Hepatocyte (in vitro differentiated cells): ENCODE results near the gene ZFPL1. TPM values are rescaled to one million over a fixed set of nuclear protein-coding genes. Genes with fewer than 3 reads are reported as not detected.

ENCODE experiments used
- DNase-seq: peaks from one replicate; pipeline ENCODE4 v3.0.0-alpha.2; 2016; ENCODE audit warnings: low spot score
- H2AFZ ChIP-seq: fragments of 200-600 bp; sonication (generic); 2 replicates; pipeline ENCODE4 v1.6.0; 2016; ENCODE audit warnings: antibody characterized with exemption, mild to moderate bottlenecking
- H3K27ac ChIP-seq: fragments of 200-600 bp; sonication (generic); 2 replicates; pipeline ENCODE4 v1.5.1; 2016; ENCODE audit warnings: mild to moderate bottlenecking
- H3K27me3 ChIP-seq: fragments of 200-600 bp; sonication (generic); 2 replicates; pipeline ENCODE4 v1.6.1; 2016
- H3K36me3 ChIP-seq: fragments of 200-600 bp; sonication (generic); replicated peaks from 2 replicates; pipeline ENCODE4 v1.5.1; 2016; ENCODE audit warnings: low read depth; ENCODE audit not compliant: insufficient read depth
- H3K4me1 ChIP-seq: fragments of 200-600 bp; sonication (generic); 2 replicates; pipeline ENCODE4 v1.5.1; 2016; ENCODE audit warnings: mild to moderate bottlenecking, moderate library complexity; ENCODE audit not compliant: insufficient read depth
- H3K4me2 ChIP-seq: fragments of 200-600 bp; sonication (generic); 2 replicates; pipeline ENCODE4 v1.6.0; 2016
- H3K4me3 ChIP-seq: fragments of 200-600 bp; sonication (generic); 2 replicates; pipeline ENCODE4 v1.5.1; 2016; ENCODE audit warnings: mild to moderate bottlenecking
- H3K79me2 ChIP-seq: fragments of 200-600 bp; sonication (generic); 2 replicates; pipeline ENCODE4 v1.6.0; 2017; ENCODE audit warnings: mild to moderate bottlenecking
- H3K9me2 ChIP-seq: fragments of 200-600 bp; sonication (generic); replicated peaks from 2 replicates; pipeline ENCODE4 v1.6.0; 2017; ENCODE audit warnings: mild to moderate bottlenecking; ENCODE audit not compliant: insufficient read depth
- H3K9me3 ChIP-seq: fragments of 200-600 bp; sonication (generic); 2 replicates; pipeline ENCODE4 v1.5.1; 2016; ENCODE audit warnings: low read depth, mild to moderate bottlenecking
- H4K20me1 ChIP-seq: fragments of 200-600 bp; sonication (generic); 2 replicates; pipeline ENCODE4 v1.6.0; 2016; ENCODE audit warnings: mild to moderate bottlenecking; ENCODE audit not compliant: insufficient read depth, poor library complexity, severe bottlenecking
- EZH2 ChIP-seq: fragments of 200-600 bp; sonication (generic); IDR thresholded peaks from 2 replicates; pipeline ENCODE4 v1.6.1; 2016; ENCODE audit warnings: antibody characterized with exemption, mild to moderate bottlenecking, borderline replicate concordance
- EZH2phosphoT487 ChIP-seq: fragments of 200-600 bp; sonication (generic); IDR thresholded peaks from one replicate; pipeline ENCODE4 v1.6.1; 2018; ENCODE audit warnings: antibody characterized with exemption, mild to moderate bottlenecking, low read depth, moderate library complexity; ENCODE audit not compliant: unreplicated experiment, severe bottlenecking
- WGBS: methylation state at CpG from one replicate; pipeline ENCODE4 v1.1.6; 2016; ENCODE audit warnings: low lambda C conversion rate; ENCODE audit errors: missing lambda C conversion rate; 5-methylcytosine and 5-hydroxymethylcytosine counted together
- polyA plus RNA-seq: library from polyadenylated mRNA; unstranded; fragments of >200 nt; fragmentation: Nextera tagmentation; extraction: Ambion mirVana; gene quantifications from 2 replicates; pipeline ENCODE4 v1.2.1, GENCODE V29; 2016
- total RNA-seq: library from RNA; depleted of rRNA; stranded (reverse); fragments of >200 nt; gene quantifications from 2 replicates; pipeline ENCODE4 v1.2.3, GENCODE V29; 2014
- TF ChIP-seq, protein P1 (sequence below): fragments of 200-600 bp; sonication (generic); IDR thresholded peaks from 2 replicates; pipeline ENCODE4 v1.5.1; 2016; ENCODE audit warnings: antibody characterized with exemption, mild to moderate bottlenecking; ENCODE audit not compliant: poor library complexity

Gene ZFPL1
- total and polyA plus RNA-seq, 2 experiments from 2014 or later = 41.0 to 52.7 TPM

DNA sequence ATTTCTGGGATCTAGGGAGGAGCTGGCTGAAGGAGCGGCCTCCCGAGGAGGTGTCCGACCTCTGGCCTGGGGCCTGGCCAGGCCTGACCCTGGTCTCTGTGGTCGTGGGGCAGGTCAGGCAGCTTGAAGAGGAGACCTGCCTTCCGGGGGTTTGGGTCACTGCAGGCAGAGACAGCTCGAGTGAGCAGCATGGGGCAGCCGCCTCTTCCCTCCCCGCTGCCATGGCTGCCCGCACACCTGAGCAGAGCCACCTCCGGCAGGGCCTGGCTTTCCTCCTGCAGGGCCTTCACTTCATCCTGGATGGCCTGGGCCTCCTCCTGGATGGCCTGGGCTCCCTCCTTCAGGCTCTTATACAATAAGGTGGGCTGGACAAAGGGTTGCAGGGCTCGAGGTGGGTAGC is 17.7 kb upstream of the ZFPL1 start:
- H3K4me1 ChIP-seq = no peaks in the 10 kb centered on the region
- H4K20me1 ChIP-seq = no peaks in the 10 kb centered on the region
- H3K4me2 ChIP-seq = no peak overlapping the region
- no peaks in the 10 kb centered on the region for H3K79me2 ChIP-seq
- TF ChIP-seq EZH2 = no peak
- TF ChIP-seq, protein P1, sequence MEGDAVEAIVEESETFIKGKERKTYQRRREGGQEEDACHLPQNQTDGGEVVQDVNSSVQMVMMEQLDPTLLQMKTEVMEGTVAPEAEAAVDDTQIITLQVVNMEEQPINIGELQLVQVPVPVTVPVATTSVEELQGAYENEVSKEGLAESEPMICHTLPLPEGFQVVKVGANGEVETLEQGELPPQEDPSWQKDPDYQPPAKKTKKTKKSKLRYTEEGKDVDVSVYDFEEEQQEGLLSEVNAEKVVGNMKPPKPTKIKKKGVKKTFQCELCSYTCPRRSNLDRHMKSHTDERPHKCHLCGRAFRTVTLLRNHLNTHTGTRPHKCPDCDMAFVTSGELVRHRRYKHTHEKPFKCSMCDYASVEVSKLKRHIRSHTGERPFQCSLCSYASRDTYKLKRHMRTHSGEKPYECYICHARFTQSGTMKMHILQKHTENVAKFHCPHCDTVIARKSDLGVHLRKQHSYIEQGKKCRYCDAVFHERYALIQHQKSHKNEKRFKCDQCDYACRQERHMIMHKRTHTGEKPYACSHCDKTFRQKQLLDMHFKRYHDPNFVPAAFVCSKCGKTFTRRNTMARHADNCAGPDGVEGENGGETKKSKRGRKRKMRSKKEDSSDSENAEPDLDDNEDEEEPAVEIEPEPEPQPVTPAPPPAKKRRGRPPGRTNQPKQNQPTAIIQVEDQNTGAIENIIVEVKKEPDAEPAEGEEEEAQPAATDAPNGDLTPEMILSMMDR = no peak
- TF ChIP-seq EZH2phosphoT487 = no peak
- H3K4me3 ChIP-seq = no peak overlapping the region
- H3K36me3 ChIP-seq = no peaks in the 10 kb centered on the region
- H3K27me3 ChIP-seq = no peaks in the 10 kb centered on the region
- H2AFZ ChIP-seq = no peak overlapping the region
- no peaks in the 10 kb centered on the region for H3K9me2 ChIP-seq
- no peak for DNase-seq
- no peak overlapping the region for H3K27ac ChIP-seq
- 73% methylated on average over 11 of the region's 11 CpGs for WGBS
- no peaks in the 10 kb centered on the region for H3K9me3 ChIP-seq

GRCh38 chr11:65066805-65067291 is 17.2 kb upstream of the ZFPL1 start:
- Histone ChIP-seq H3K9me2 (no peaks in the 10 kb centered on the region), H3K27me3 (no peaks in the 10 kb centered on the region), H2AFZ (no peak overlapping the region), H3K4me2 (no peak overlapping the region), H3K36me3 (no peaks in the 10 kb centered on the region), H4K20me1 (no peaks in the 10 kb centered on the region), H3K4me1 (no peaks in the 10 kb centered on the region), H3K4me3 (no peak overlapping the region), H3K9me3 (no peaks in the 10 kb centered on the region), H3K79me2 (no peaks in the 10 kb centered on the region), H3K27ac (no peak overlapping the region)
- DNase-seq = no peak
- 65% methylated on average over 4 of the region's 4 CpGs for WGBS
- TF ChIP-seq EZH2 = no peak
- TF ChIP-seq, protein P1 = no peak
- TF ChIP-seq EZH2phosphoT487 = no peak

DNA sequence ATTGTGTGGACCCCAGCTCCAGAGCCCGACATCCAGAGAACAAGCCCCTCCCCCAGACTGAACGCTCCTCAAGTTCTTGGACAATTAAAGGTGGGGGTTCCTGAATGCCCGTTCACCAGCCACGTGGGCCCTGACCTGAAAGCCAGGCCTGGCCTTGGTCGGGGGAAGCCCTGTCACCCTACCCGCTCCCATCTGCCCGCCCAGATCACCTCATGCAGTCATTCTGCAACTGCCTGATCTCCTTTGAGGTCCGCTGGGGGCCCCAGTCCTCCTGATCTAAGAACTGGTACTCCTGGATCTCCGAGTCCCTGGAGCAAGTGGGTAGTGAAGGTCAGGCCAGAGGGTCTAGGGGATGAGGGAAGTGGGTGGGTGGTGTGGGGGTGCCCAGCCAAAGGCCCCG is 16.6 kb upstream of the ZFPL1 start:
- no peaks in the 10 kb centered on the region for H4K20me1 ChIP-seq
- no peak overlapping the region for H3K27ac ChIP-seq
- H3K79me2 ChIP-seq = no peaks in the 10 kb centered on the region
- no peaks in the 10 kb centered on the region for H3K4me1 ChIP-seq
- H3K4me2 ChIP-seq = no peak overlapping the region
- no peaks in the 10 kb centered on the region for H3K9me3 ChIP-seq
- no peaks in the 10 kb centered on the region for H3K27me3 ChIP-seq
- no peak overlapping the region for H3K4me3 ChIP-seq
- H3K9me2 ChIP-seq = no peaks in the 10 kb centered on the region
- 84% methylated on average over 10 of the region's 10 CpGs for WGBS
- no peaks in the 10 kb centered on the region for H3K36me3 ChIP-seq
- H2AFZ ChIP-seq = no peak overlapping the region
- no peak for DNase-seq
- TF ChIP-seq, protein P1 = no peak
- TF ChIP-seq EZH2 (no peak), EZH2phosphoT487 (no peak)

DNA sequence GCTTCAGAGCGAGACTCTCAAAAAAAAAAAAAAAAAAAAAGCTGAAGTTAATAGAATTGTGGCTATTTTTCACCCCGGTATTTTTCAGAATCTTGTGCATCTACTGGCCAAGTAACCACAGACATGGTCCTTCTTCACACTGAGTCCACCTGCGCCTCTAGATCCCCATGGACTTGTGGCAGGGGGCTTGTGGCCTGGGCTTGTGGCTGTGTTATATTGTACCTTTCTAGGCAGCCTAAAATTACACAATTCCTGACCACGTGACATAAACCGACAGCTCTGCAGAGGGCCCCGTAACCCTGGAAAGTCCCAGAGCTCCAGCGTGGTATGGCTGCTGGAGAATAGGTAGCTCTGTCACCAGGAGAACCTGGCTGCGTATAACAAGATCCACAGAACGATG is 14.8 kb upstream of the ZFPL1 start:
- H3K79me2 ChIP-seq = no peaks in the 10 kb centered on the region
- no peak overlapping the region for H3K4me3 ChIP-seq
- H2AFZ ChIP-seq = no peak overlapping the region
- H4K20me1 ChIP-seq = no peaks in the 10 kb centered on the region
- DNase-seq = no peak
- no peak overlapping the region for H3K27ac ChIP-seq
- H3K27me3 ChIP-seq = no peaks in the 10 kb centered on the region
- TF ChIP-seq EZH2 (no peak), EZH2phosphoT487 (no peak)
- TF ChIP-seq, protein P1 = no peak
- WGBS = 74% methylated on average over 9 of the region's 9 CpGs
- no peaks in the 10 kb centered on the region for H3K36me3 ChIP-seq
- H3K4me2 ChIP-seq = no peak overlapping the region
- no peaks in the 10 kb centered on the region for H3K9me2 ChIP-seq
- H3K4me1 ChIP-seq = no peaks in the 10 kb centered on the region
- no peaks in the 10 kb centered on the region for H3K9me3 ChIP-seq
